Suprapubic skin (tissue), 3 donors: ENCODE data around the gene RELT.
"Not testable (repeated sequence)": the region's sequence is repeated elsewhere in the genome, so short reads cannot be mapped to it uniquely, and the experiment has no call there.

Experiments used
- CTCF ChIP-seq, 2 donors: fragments of 200-600 bp in 1 of 2; fragments of 450-650 bp in 1 of 2; sonication (generic) in 1 of 2; IDR thresholded peaks; one replicate each; pipeline ENCODE4 v1.5.1; 2016 to 2019; ENCODE audit warnings: antibody characterized with exemption in 2 of 2, mild to moderate bottlenecking in 1 of 2, moderate library complexity in 1 of 2
- EP300 ChIP-seq: sonication (generic); formaldehyde crosslinking; IDR thresholded peaks from one replicate; pipeline ENCODE4 v1.6.1; 2017; ENCODE audit warnings: antibody characterized with exemption
- POLR2A ChIP-seq, 2 donors: fragments of 450-650 bp; IDR thresholded peaks; one replicate each; pipeline ENCODE4 v1.6.1; 2017; ENCODE audit warnings: antibody characterized with exemption in 2 of 2, mild to moderate bottlenecking in 2 of 2, moderate library complexity in 2 of 2

GRCh38 chr11:73436859-73437258 is 60.7 kb downstream of the RELT start:
- TF ChIP-seq CTCF (IDR thresholded peaks at IDR 0.05); POLR2A (IDR thresholded peaks at IDR 0.05); EP300: not testable (repeated sequence)
